GM15510 (cell line): ENCODE measurements around the gene FBXL13.

Experiments used
- POLR2A ChIP-seq: IDR thresholded peaks from 3 replicates; pipeline ENCODE4 v1.6.1; 2011; ENCODE audit warnings: borderline replicate concordance; ENCODE audit not compliant: insufficient read length; ENCODE audit errors: extremely low read depth

The FBXL13 gene

GRCh38 chr7:102973096-102973802, 101.3 kb downstream of the FBXL13 start:
- TF ChIP-seq POLR2A: no peak

- no peak for TF ChIP-seq POLR2A
Observed at GRCh38 chr7:102967798-102968197, 106.8 kb downstream of the FBXL13 start.

- TF ChIP-seq POLR2A: no peak
Observed at GRCh38 chr7:102966465-102966864, 108.1 kb downstream of the FBXL13 start.

GRCh38 chr7:102953406-102953805, 121.2 kb downstream of the FBXL13 start:
- TF ChIP-seq POLR2A: no peak

- TF ChIP-seq POLR2A: no peak
Observed at GRCh38 chr7:102951839-102952238, 122.8 kb downstream of the FBXL13 start.

- TF ChIP-seq POLR2A: no peak
Observed at GRCh38 chr7:102944241-102944640, 130.4 kb downstream of the FBXL13 start.

DNA sequence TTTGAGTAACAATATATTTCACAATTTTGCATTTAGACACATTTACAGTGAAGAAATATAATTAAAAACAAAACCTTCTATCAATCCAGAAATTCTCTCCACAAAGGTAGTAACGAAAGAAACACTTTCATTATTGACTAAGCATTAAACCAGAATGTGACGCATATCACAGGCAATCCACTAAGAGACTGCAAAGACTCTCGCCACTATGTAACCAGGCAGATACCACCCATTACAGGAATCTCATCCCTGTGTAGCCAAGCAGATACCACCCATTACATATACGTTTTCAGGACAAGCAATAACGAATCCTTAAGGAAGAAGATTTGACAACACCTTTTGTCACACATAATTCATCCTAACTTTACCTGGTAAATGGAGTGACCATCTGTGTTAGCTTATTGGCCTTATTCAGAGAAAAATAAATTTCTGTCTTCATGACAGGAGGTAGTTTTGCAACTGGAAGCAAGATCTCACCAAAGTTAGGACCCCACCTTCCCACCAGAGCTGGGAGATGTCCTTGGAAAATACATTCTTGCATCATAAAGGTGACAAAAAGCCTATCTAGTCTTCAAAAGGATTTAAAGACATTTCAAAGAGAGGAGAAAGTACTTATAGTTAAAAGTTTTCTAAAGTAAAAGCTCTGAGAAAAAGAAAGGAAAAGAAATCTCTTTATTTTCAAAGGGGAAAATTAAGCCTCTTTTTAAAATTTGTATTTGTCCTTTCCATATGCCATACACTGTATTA, 131.0 kb downstream of the FBXL13 start:
- TF ChIP-seq POLR2A: no peak

DNA sequence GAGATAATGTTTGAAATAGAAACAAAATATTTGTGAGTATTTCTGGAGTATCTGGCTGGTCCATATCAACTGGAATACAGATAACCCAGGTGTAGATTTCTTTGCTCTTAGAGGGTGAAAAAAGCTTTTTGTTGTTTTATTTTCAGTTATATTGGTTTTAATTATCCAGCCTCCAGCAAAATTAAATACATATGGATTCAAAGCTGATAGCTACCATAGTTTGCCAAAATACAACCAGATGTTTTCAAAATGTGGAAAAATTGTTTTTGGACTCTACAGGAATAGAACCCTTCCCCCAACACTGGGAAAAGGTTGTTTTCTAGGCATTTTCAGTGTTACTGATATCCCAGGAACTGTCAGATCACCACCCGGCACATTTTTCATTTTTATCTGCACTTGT, 131.7 kb downstream of the FBXL13 start:
- no peak for TF ChIP-seq POLR2A

DNA sequence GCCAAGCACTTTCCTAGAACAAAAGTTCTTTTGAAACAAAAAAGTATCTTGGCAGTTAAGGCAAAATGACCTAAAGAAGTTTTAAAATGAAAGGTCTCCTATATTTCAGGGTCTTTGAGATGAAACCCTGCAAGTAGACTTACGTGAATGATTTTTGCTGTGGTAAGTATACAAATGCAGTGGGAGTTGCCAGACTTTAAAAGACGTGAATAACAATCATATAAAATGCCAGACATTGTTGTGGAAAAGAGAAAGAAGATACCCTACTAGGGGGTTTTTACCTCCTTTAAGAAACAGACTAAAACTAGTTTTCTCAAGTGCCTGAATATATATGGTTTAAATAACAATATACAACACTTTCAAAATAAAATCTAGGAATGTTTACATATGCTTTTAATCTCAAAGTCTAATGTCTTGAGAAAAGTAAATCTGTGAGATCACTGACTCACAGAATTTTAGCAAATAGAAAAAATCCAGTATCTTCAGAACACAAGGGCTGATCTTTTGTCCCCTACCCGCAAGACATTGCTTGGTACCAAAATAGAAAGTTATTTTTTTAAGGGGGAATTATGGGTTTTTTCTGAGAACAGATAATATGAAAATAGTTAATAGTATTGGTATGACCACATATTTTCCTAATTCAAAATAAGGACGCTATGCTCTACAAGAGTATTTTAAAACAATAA, 132.3 kb downstream of the FBXL13 start:
- no peak for TF ChIP-seq POLR2A

DNA sequence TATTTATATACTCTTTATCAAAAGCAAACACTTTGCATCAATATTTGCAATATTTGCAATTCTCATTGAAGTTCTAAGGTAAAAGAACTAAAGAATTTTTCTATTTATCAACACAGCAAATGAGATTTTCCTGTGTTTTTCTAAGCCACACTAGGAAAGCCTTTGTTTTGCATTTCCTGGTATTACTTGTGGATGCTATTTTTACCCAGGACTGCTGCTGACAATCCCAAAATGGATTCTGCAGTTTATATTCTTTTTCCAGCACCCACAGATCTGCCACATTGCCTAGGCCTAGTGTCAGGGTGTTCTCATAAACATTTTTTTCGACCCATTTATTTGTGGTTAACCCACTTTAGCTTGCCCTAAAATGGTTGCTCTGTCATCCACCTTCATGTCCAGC, 135.9 kb downstream of the FBXL13 start:
- no peak for TF ChIP-seq POLR2A

- no peak for TF ChIP-seq POLR2A
Observed at GRCh38 chr7:102935450-102936115, 139.0 kb downstream of the FBXL13 start.

DNA sequence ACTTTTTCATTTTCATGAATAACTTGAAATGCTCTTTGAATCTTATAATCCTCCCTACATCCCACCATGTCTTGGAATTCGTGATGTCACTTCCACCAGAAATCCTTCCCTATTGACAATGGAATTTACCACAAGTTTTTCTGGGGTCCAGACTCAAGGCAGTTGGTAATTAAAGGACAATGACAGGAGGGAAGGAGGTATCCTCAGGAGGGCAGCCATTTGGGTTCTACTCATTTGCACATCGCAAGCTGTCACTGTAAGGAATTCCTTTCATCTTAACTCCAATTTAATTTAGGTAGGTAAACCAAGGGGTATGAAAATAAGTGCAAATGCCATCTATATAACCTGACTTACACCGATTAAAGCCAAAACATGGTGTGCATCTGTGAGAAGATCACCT, 139.9 kb downstream of the FBXL13 start:
- no peak for TF ChIP-seq POLR2A

DNA sequence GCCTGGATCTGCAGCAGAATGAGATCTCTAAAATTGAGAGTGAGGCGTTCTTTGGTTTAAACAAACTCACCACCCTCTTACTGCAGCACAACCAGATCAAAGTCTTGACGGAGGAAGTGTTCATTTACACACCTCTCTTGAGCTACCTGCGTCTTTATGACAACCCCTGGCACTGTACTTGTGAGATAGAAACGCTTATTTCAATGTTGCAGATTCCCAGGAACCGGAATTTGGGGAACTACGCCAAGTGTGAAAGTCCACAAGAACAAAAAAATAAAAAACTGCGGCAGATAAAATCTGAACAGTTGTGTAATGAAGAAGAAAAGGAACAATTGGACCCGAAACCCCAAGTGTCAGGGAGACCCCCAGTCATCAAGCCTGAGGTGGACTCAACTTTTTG, 140.4 kb downstream of the FBXL13 start:
- no peak for TF ChIP-seq POLR2A

DNA sequence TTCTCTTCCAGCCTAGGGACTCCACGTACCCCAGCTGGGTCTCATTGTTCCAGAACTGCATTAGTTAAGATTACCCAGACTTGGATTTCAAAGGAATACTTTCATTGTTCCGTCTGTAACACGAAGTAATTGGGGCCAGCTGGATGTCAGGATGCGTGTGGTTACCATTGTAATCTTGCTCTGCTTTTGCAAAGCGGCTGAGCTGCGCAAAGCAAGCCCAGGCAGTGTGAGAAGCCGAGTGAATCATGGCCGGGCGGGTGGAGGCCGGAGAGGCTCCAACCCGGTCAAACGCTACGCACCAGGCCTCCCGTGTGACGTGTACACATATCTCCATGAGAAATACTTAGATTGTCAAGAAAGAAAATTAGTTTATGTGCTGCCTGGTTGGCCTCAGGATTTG, 140.8 kb downstream of the FBXL13 start:
- no peak for TF ChIP-seq POLR2A

DNA sequence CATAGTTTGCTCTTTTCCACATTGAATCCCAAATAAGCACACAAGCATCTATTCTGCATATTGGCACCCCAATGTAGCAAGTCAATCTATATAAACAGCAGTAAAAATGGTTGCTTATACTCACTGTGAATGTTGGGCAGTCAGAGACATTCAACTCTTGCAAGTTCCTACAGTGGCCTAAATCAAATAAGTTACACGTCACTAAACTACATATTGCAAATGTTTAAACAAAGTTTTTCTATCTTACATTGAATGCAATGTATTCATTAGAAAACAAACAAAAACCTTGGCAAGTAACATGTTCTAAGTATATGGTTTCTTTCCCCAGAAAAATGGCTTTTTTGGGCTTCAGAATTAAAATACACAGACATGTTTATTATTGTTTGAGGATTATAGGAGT, 142.8 kb downstream of the FBXL13 start:
- TF ChIP-seq POLR2A: no peak
